Skeletal muscle satellite cell (primary cell): ENCODE results near the gene SEMG1.

Source experiments
- H3K27me3 ChIP-seq: 2 replicates; pipeline ENCODE4 v1.7.0; 2013; ENCODE audit warnings: low read length; ENCODE audit not compliant: control insufficient read depth, insufficient read depth
- H3K36me3 ChIP-seq: 2 replicates; pipeline ENCODE4 v1.7.0; 2013; ENCODE audit warnings: mild to moderate bottlenecking, control low read depth, low read length; ENCODE audit not compliant: insufficient read depth
- H3K4me1 ChIP-seq: 2 replicates; pipeline ENCODE4 v1.7.0; 2013; ENCODE audit warnings: low read length; ENCODE audit not compliant: control insufficient read depth, insufficient read depth
- H3K4me2 ChIP-seq: 2 replicates; pipeline ENCODE4 v1.7.0; 2013; ENCODE audit warnings: mild to moderate bottlenecking, low read length
- H3K4me3 ChIP-seq: 2 replicates; pipeline ENCODE4 v1.7.0; 2013; ENCODE audit warnings: low read length
- H3K9ac ChIP-seq: 2 replicates; pipeline ENCODE4 v1.7.0; 2013; ENCODE audit warnings: mild to moderate bottlenecking, low read depth, low read length, moderate library complexity
- H3K9me3 ChIP-seq: replicated peaks from 2 replicates; pipeline ENCODE4 v1.7.0; 2013; ENCODE audit warnings: mild to moderate bottlenecking, control low read depth, low read length

The SEMG1 gene

DNA sequence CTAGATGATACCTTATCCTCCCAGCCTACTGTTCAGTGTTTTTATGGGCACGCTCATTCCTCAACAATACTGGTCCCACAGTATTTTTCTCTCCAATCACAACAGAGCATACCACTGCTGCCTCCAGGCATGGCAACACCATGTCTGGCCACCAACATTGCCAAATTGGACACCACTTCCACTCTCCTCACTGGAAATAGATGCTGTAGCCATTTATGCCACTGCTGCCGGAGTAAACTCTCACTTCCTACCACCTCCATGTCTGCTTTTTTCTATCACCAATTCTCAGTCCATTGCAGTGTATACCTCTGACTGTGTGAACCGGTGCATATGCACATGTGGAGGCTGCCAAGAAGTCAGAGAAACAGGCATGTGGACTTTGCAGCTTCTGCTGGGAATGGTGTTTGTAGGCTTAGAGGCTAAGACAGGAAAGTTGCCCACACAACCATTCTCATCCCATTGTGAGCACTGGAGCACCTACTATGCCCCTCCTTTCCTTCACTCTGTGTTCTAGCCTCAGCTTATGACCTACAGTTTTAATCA, 17.7 kb upstream of the SEMG1 start:
- Histone ChIP-seq H3K4me2 (no peak overlapping the region), H3K27me3 (peaks cover 35% of the 10 kb centered on the region), H3K9ac (no peak overlapping the region), H3K4me1 (no peaks in the 10 kb centered on the region), H3K36me3 (no peaks in the 10 kb centered on the region), H3K4me3 (no peak overlapping the region), H3K9me3 (no peaks in the 10 kb centered on the region)

DNA sequence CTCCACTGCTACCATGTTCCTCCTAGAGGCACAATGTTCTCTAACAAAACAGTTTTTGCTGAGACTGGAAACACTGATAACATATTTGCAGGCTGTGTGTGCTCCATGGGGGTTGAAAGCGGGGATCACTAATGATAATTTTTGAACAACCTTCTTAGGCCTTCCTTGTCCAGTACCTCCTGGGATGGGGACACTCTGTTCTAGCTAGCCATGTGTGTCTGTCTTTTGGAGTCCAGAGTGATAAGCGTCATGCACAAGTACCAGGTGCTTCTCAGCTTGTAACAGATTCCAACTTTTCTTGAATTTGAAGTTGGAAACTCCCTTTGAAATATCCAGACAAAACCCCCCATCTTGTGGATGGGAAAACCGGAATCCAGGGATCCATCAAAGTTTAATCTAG, 17.0 kb upstream of the SEMG1 start:
- Histone ChIP-seq H3K36me3 (no peaks in the 10 kb centered on the region), H3K27me3 (peaks cover 35% of the 10 kb centered on the region), H3K9me3 (no peaks in the 10 kb centered on the region), H3K4me2 (no peak overlapping the region), H3K4me1 (no peaks in the 10 kb centered on the region), H3K9ac (no peak overlapping the region), H3K4me3 (no peak overlapping the region)

DNA sequence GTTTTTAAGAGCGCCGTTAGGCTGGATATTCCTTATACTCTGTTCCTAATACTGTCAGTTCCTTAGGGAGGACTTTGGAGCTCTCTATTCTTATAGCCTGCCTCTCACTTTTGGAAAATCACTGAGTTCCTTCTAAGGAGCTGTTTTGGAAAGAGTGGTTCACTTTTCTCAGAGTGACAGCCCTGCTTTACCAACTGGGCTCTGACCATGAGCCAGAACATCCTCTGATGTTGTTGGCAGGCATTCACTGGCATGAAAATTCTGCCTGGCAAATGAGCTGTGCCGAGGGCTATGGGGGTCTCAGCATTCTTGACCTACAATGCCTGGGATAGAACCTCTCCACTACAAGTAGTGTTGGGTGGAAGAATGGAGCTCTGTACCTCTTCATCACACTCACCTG, 14.9 kb upstream of the SEMG1 start:
- no peak overlapping the region for H3K9ac ChIP-seq
- H3K4me2 ChIP-seq, result no peak overlapping the region
- no peaks in the 10 kb centered on the region for H3K36me3 ChIP-seq
- H3K27me3 ChIP-seq, result peaks cover 27% of the 10 kb centered on the region
- no peaks in the 10 kb centered on the region for H3K4me1 ChIP-seq
- H3K4me3 ChIP-seq, result no peak overlapping the region
- H3K9me3 ChIP-seq, result no peaks in the 10 kb centered on the region

DNA sequence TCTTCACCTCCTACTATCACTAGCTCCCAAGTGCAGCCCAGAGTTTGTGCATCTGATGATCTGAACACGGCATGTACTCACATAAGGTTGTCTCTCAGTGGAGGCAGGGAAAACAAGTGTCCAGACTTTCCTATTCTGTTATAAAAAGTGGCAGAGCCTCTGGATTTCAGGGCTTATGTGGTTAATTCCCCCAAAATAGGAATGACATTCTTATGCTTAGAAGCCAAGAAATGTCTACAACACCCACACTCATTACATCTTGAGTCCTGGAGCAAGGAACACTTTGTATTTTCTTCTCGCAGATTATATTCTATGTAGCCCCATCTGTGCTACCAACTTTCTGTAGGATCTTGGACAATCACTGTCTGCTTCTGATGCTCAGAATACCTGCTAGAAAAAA, 13.5 kb upstream of the SEMG1 start:
- H3K27me3 ChIP-seq, result peaks cover 18% of the 10 kb centered on the region
- H3K9ac ChIP-seq, result no peak overlapping the region

DNA sequence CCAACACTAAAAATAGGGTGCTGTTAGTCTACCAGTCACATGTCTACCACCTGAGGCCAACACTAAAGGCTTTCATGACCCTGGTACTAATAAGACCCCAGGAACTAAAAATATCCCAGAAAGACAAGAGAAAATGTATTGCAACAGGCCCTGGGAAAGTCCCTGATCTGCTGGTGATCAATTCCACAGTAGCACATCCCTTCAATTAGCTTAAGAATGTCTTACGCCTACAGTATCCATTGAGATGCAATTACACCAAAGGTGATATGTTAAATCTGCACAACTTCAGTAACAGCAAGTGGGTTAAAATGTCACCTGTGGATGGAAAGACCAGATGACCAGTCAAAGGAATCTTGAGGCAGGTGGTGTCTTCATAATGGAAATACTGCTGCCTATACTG, 3.1 kb downstream of the SEMG1 start:
- Histone ChIP-seq H3K4me2 (no peak overlapping the region), H3K4me1 (no peaks in the 10 kb centered on the region), H3K4me3 (no peak overlapping the region), H3K9ac (no peak overlapping the region), H3K36me3 (no peaks in the 10 kb centered on the region), H3K9me3 (no peaks in the 10 kb centered on the region), H3K27me3 (peaks cover 15% of the 10 kb centered on the region)

More for the DNA sequence above, 13.5 kb upstream of the SEMG1 start:
- Histone ChIP-seq H3K36me3 (no peaks in the 10 kb centered on the region), H3K4me1 (no peaks in the 10 kb centered on the region), H3K4me2 (no peak overlapping the region), H3K9me3 (no peaks in the 10 kb centered on the region), H3K4me3 (no peak overlapping the region)

DNA sequence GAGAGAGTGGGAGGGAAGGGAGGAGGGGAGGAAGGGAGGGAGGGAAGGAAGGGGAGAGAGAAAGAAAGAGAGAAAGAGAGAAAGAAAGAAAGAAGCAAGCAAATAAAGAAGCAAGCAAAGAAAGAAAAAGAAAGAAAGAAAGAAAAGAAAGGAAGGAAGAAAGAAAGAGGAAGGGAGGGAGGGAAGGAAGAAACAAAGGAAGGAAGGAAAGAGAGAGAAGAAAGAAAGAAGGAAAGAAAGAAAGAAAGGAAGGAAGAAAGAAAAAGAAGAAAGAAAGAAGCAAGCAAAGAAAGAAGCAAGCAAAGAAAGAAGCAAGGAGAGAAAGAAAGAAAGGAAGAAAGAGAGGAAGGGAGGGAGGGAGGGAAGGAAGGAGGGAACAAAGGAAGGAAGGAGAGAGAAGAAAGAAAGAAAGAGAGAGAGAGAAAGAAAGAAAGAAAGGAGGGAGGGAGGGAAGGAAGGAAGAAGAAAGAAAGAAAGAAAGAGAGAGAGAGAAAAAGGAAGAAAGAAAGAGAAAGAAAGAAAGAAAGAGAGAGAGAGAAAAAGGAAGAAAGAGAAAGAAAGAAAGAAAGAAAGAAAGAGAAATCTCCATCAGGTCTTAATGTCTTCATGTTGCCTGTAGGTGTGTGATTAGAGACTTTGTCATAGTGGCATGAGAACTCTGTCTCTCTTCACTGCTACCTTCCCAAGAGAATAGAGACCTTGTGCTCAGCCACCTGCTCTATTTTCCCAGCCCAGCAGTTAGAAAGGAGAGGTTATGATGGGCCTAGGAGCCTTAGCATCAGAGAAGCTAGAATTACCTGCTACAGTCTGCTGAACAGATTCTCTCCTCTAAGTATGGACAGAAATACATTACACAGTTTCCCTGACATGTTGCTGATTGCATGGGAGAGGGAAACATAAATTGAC, 5.0 kb downstream of the SEMG1 start:
- Histone ChIP-seq H3K4me2 (no peak overlapping the region), H3K27me3 (peaks cover 12% of the 10 kb centered on the region), H3K36me3 (no peaks in the 10 kb centered on the region), H3K9ac (no peak overlapping the region), H3K4me1 (no peaks in the 10 kb centered on the region), H3K9me3 (no peaks in the 10 kb centered on the region), H3K4me3 (no peak overlapping the region)

DNA sequence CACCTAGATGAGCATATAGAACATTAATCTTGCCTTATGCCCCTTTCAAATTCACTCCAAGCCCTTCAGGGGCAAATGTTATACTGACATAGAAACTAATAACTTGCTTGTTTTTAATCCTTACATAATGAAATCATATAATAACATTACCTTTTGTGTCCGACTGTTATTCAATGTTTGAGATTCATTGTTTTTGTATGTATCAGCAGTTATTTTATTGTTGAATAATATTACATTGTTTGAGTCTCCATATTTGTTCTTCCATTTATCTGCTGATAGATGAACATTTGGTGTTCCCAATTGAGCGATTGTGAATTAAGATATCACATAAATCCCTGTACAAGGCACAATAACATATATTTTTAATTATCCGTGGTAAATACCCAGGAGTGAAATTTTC, 6.0 kb downstream of the SEMG1 start:
- H3K4me3 ChIP-seq, result no peak overlapping the region
- no peaks in the 10 kb centered on the region for H3K36me3 ChIP-seq
- no peak overlapping the region for H3K9ac ChIP-seq

DNA sequence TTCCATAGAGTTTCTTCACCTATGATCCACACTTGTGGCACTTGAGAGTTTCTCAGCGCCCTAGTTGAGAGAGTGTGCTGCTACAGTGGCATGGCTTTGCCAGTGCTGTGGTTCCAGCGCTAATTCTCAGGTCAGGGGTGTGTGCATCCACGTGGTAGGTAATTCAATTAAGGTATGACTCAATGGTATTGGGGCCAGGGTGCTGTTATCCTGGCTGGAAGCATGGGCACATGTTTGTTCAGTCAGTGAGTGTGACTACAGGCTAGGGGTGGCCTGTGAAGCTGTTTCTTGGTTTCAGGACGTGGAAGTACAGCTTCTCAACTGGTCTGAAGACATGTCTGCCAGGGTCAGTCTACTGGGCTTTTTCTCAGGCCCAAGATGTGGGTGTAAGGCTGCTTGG, 11.3 kb downstream of the SEMG1 start:
- Histone ChIP-seq H3K4me1 (no peaks in the 10 kb centered on the region), H3K4me3 (no peak overlapping the region), H3K36me3 (no peaks in the 10 kb centered on the region), H3K4me2 (no peak overlapping the region), H3K9me3 (no peaks in the 10 kb centered on the region), H3K27me3 (peaks cover 14% of the 10 kb centered on the region), H3K9ac (no peak overlapping the region)

More for the DNA sequence above, 6.0 kb downstream of the SEMG1 start:
- no peak overlapping the region for H3K4me2 ChIP-seq
- H3K4me1 ChIP-seq, result no peaks in the 10 kb centered on the region
- H3K9me3 ChIP-seq, result no peaks in the 10 kb centered on the region
- H3K27me3 ChIP-seq, result peaks cover 10% of the 10 kb centered on the region

DNA sequence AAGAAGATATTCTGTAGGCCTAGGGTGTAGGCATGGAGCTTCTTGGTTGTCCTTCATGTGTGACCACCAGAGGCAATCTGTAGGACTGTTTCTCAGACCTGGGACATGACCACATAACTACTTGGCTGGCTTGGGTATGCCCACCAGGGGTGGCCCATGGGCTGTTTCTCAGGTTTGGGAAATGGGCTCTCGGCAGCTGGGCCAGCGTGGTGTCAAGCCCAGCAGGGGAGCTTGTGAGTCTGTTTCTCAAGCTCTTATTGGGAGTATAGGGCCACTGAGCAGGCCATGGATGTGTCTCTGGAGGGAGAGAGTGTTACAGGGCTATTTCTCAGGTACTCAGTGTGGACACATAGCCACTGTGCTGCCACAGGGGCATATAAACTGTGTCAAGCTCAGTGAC, 11.8 kb downstream of the SEMG1 start:
- H3K27me3 ChIP-seq, result peaks cover 14% of the 10 kb centered on the region
- H3K9me3 ChIP-seq, result no peaks in the 10 kb centered on the region
- H3K4me1 ChIP-seq, result no peaks in the 10 kb centered on the region
- no peak overlapping the region for H3K4me3 ChIP-seq
- no peaks in the 10 kb centered on the region for H3K36me3 ChIP-seq
- H3K4me2 ChIP-seq, result no peak overlapping the region
- H3K9ac ChIP-seq, result no peak overlapping the region

DNA sequence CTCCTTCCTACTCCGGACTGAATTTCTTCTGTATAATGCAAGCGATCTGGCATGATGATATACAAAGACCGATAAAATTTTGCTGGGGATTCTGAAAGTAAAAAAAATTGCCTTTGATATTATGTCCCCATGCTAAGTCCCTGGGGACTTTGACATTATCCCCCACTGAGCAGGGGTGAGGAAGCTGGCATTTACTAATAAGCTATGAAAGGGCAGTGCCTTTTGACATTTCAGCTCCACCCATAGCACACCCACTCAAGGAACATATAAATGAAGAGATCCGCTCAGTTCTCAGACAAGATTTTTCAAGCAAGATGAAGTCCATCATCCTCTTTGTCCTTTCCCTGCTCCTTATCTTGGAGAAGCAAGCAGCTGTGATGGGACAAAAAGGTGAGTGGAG, 14.2 kb downstream of the SEMG1 start, which contains the start of gene SEMG2:
TSS of gene SEMG2 (plus strand) at position 298 of the 400 bp plus-strand sequence. CDS start at position 315, 17 bp downstream.
- Histone ChIP-seq H3K27me3 (peaks cover 22% of the 10 kb centered on the region), H3K36me3 (no peaks in the 10 kb centered on the region), H3K4me2 (no peak within 1 kb of the TSS), H3K9me3 (no peaks in the 10 kb centered on the region), H3K4me3 (no peak within 1 kb of the TSS), H3K9ac (no peak within 1 kb of the TSS), H3K4me1 (no peaks in the 10 kb centered on the region)

DNA sequence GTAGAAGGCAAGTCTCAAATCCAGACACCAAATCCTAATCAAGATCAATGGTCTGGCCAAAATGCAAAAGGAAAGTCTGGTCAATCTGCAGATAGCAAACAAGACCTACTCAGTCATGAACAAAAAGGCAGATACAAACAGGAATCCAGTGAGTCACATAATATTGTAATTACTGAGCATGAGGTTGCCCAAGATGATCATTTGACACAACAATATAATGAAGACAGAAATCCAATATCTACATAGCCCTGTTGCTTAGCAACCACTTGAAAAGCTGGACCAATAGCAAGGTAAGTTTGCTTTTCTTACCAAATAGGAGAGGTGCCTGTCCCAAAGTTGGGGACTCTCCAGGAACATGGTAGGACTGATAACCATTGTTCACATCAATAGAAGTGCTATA, 16.3 kb downstream of the SEMG1 start:
- Histone ChIP-seq H3K4me3 (no peak overlapping the region), H3K9me3 (no peaks in the 10 kb centered on the region), H3K36me3 (no peaks in the 10 kb centered on the region), H3K9ac (no peak overlapping the region), H3K4me1 (no peaks in the 10 kb centered on the region), H3K27me3 (peaks cover 22% of the 10 kb centered on the region), H3K4me2 (no peak overlapping the region)

DNA sequence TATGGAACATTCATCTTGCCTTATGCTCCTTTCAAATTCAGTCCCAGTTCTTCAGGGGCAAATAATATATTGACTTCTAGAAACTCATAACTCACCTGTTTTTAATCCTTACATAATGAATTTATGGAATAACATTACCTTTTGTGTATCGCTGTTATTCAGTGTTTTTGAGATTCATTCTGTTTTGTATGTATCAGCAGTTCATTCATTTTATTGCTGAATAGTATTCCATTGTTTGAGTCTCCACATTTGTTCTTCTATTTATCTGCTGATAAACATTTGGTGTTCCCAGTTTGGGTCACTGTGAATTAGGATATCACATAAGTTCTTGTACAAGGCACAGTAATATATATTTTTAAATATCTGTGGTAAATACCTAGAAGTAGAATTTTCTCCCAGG, 19.5 kb downstream of the SEMG1 start:
- no peaks in the 10 kb centered on the region for H3K9me3 ChIP-seq
- H3K4me3 ChIP-seq, result no peak overlapping the region
- no peak overlapping the region for H3K4me2 ChIP-seq
- no peaks in the 10 kb centered on the region for H3K4me1 ChIP-seq
- H3K9ac ChIP-seq, result no peak overlapping the region
- no peaks in the 10 kb centered on the region for H3K36me3 ChIP-seq
- H3K27me3 ChIP-seq, result peaks cover 19% of the 10 kb centered on the region
